NCI-H1048 (cell line): ENCODE results near the gene CNPPD1.

Source experiments
- DNase-seq: peaks from one replicate; lab custom pipeline; 2025; lab: John Stamatoyannopoulos, UW

Gene CNPPD1

GRCh38 chr2:219176818-219177551 is at the start of gene CNPPD1:
Gene CNPPD1 (minus strand): TSS chr2:219176925. CDS start chr2:219176828, 97 bp downstream.
- peak; percentile 36 for DNase-seq

- no peak for DNase-seq
These were observed 48.6 kb upstream of the CNPPD1 start for GRCh38 chr2:219225350-219225749.

GRCh38 chr2:219223831-219224610 is 47.3 kb upstream of the CNPPD1 start:
- DNase-seq, result no peak

- no peak for DNase-seq
These were observed 45.3 kb upstream of the CNPPD1 start for GRCh38 chr2:219221957-219222518.

- no peak for DNase-seq
These were observed 44.1 kb upstream of the CNPPD1 start for GRCh38 chr2:219220652-219221402.

GRCh38 chr2:219219784-219220532 is 43.2 kb upstream of the CNPPD1 start:
- DNase-seq, result no peak

GRCh38 chr2:219218732-219219701 is 42.3 kb upstream of the CNPPD1 start, which contains the start of gene ABCB6:
Gene ABCB6 (minus strand): TSS chr2:219218958. CDS start chr2:219218673, 285 bp downstream.
- DNase-seq, result peak; percentile 95

GRCh38 chr2:219218217-219218731 is 41.5 kb upstream of the CNPPD1 start:
- DNase-seq, result no peak

- no peak for DNase-seq
These were observed 39.8 kb upstream of the CNPPD1 start for GRCh38 chr2:219216535-219216915.

GRCh38 chr2:219215871-219216534 is 39.3 kb upstream of the CNPPD1 start:
- DNase-seq, result no peak

- no peak for DNase-seq
These were observed 38.1 kb upstream of the CNPPD1 start for GRCh38 chr2:219214786-219215185.

- no peak for DNase-seq
These were observed 37.4 kb upstream of the CNPPD1 start for GRCh38 chr2:219214141-219214540.

- DNase-seq, result no peak
These were observed 36.9 kb upstream of the CNPPD1 start for GRCh38 chr2:219213486-219214071.

- no peak for DNase-seq
These were observed 36.3 kb upstream of the CNPPD1 start for GRCh38 chr2:219213026-219213415.

- DNase-seq, result no peak
These were observed 34.2 kb upstream of the CNPPD1 start for GRCh38 chr2:219210886-219211362.

- DNase-seq, result no peak
These were observed 33.6 kb upstream of the CNPPD1 start for GRCh38 chr2:219210196-219210885.

- no peak for DNase-seq
These were observed 32.8 kb upstream of the CNPPD1 start for GRCh38 chr2:219209236-219210195.
